K562 (cell line): Measurements from ENCODE around the gene STRIP1. TPM values are rescaled to one million over a fixed set of nuclear protein-coding genes. Genes with fewer than 3 reads are reported as not detected.
A peak's percentile ranks its signal among the peaks of the same experiment; 100 is the strongest.

Experiments used
- BDP1 ChIP-seq: IDR thresholded peaks from 3 replicates; pipeline ENCODE4 v1.6.1; 2011; ENCODE audit not compliant: insufficient read length, insufficient read depth
- CC2D1A ChIP-seq: fragments of 450-650 bp; IDR thresholded peaks from 2 replicates; pipeline ENCODE4 v1.6.1; 2017; ENCODE audit warnings: mild to moderate bottlenecking
- CTBP1 ChIP-seq: fragments of 450-650 bp; IDR thresholded peaks from 2 replicates; pipeline ENCODE4 v1.6.1; 2016; ENCODE audit warnings: borderline replicate concordance
- CTCFL ChIP-seq: IDR thresholded peaks from 2 replicates; pipeline ENCODE4 v1.6.1; 2011; ENCODE audit warnings: borderline replicate concordance, low read depth, mild to moderate bottlenecking, moderate library complexity, low read length; ENCODE audit not compliant: insufficient read depth, poor library complexity, severe bottlenecking
- GABPA ChIP-seq: fragments of 200-800 bp; sonication (Bioruptor generic); conservative IDR thresholded peaks from 2 replicates; pipeline ENCODE4 v1.6.1; 2016; ENCODE audit warnings: low read depth, missing genetic modification characterization, missing compliant biosample characterization
- KLF13 ChIP-seq: fragments of 450-650 bp; IDR thresholded peaks from 2 replicates; pipeline ENCODE4 v1.6.1; 2016; ENCODE audit warnings: missing genetic modification characterization, low read depth, mild to moderate bottlenecking, missing compliant biosample characterization, moderate library complexity, borderline replicate concordance
- L3MBTL2 ChIP-seq: fragments of 450-650 bp; IDR thresholded peaks from 2 replicates; pipeline ENCODE4 v1.6.1; 2016; ENCODE audit warnings: mild to moderate bottlenecking, moderate library complexity
- MTA3 ChIP-seq: fragments of 450-650 bp; formaldehyde crosslinking; IDR thresholded peaks from 2 replicates; pipeline ENCODE4 v1.6.1; 2017; ENCODE audit warnings: mild to moderate bottlenecking, borderline replicate concordance
- NONO ChIP-seq, 2 experiments: fragments of 200-400 bp in 1 of 2; fragments of 450-650 bp in 1 of 2; formaldehyde crosslinking in 1 of 2; IDR thresholded peaks; 2 replicates each; pipeline ENCODE4 v1.6.1; 2017; ENCODE audit warnings: low read depth in 2 of 2, mild to moderate bottlenecking in 2 of 2, moderate library complexity in 2 of 2, low read length in 1 of 2
- RCOR1 ChIP-seq, 2 experiments: IDR thresholded peaks; 2 replicates each; pipeline ENCODE4 v1.6.1; 2012; ENCODE audit warnings: low read depth in 2 of 2, low read length in 2 of 2, borderline replicate concordance in 1 of 2, improper control_type of control experiment in 1 of 2
- SMARCA5 ChIP-seq: fragments of 450-650 bp; IDR thresholded peaks from 2 replicates; pipeline ENCODE4 v1.6.1; 2016
- SMC3 ChIP-seq: conservative IDR thresholded peaks from 2 replicates; pipeline ENCODE4 v1.6.1; 2011; ENCODE audit warnings: low read depth, low read length, improper control_type of control experiment; ENCODE audit not compliant: insufficient read depth
- XRCC5 ChIP-seq: fragments of 200-400 bp; formaldehyde crosslinking; IDR thresholded peaks from 2 replicates; pipeline ENCODE4 v1.6.1; 2017; ENCODE audit warnings: low read depth, mild to moderate bottlenecking, low read length
- ZKSCAN1 ChIP-seq: fragments of 150-350 bp; IDR thresholded peaks from 2 replicates; pipeline ENCODE4 v1.6.1; 2016; ENCODE audit warnings: low read depth, low read length
- ZNF592 ChIP-seq: fragments of 450-650 bp; IDR thresholded peaks from 2 replicates; pipeline ENCODE4 v1.6.1; 2017; ENCODE audit warnings: antibody characterized with exemption, mild to moderate bottlenecking
- polyA plus RNA-seq, 8 experiments: library from polyadenylated mRNA; depleted of rRNA in 4 of 8; stranded (reverse) in 5 of 8; unstranded in 3 of 8; fragments of >200 nt; fragmentation: Nextera tagmentation in 2 of 8; fragmentation: Illumina TruSeq in 1 of 8; extraction: Ambion mirVana in 2 of 8; extraction: Trizol in 1 of 8; gene quantifications; 2 replicates each; pipeline versions ENCODE4 v1.2.1 to v1.2.3, GENCODE V29; 2011 to 2014; ENCODE audit warnings: inconsistent platforms in 1 of 8, missing spikeins in 1 of 8
- total RNA-seq, 7 experiments: library from RNA; depleted of rRNA in 6 of 7; stranded (reverse); fragments of >200 nt in 6 of 7; fragmentation: Illumina TruSeq in 2 of 7; extraction: Trizol in 2 of 7; gene quantifications; 2 replicates each; pipeline versions ENCODE4 v1.2.1 to v1.2.3, GENCODE V29; 2011 to 2021; ENCODE audit warnings: low replicate concordance in 1 of 7
- TF ChIP-seq, protein P1 (sequence below): fragments of 450-650 bp; IDR thresholded peaks from 2 replicates; pipeline ENCODE4 v1.6.1; 2016
- TF ChIP-seq, protein P2 (sequence below): fragments of 450-650 bp; IDR thresholded peaks from 2 replicates; pipeline ENCODE4 v1.6.1; 2016; ENCODE audit warnings: antibody characterized with exemption

The STRIP1 gene
- total and polyA plus RNA-seq, 9 of the 15 experiments (the other 6 are each of a cell fraction or from before 2014, with no cell fraction given) = 9.9 to 42.3 (median 32.0) TPM

DNA sequence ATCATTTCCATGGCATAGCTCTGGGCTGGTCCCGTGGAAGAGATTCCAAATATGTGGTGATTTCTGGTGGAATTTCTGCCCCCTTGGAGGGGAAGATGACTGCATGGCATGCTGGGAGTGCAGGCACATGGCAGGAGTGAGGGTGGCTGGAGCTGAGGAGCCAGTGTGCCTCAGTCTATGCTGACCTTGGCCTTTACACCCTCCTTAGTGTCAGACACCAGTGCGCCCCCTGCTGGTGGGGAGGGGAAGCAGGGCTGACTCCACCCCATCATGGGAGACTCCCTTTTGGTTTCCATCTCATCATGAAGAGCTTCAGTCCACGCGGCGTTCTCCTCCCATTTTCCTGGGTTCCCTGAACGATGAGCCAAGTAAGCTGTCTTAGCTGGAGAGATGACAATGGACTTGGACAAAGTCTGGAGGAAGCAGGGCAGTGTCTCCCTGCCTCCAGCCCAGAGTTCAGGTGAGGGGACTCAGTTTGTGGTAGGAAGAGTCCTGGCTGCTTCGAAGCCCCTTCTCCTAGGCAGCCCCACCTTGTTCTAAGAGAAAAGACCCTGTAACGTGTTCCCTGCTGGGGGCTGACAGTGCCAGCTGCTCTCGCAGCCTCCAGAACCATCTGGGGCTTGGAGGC lies 25.7 kb downstream of the STRIP1 start (continued):
- TF ChIP-seq CTCFL (peak; percentile 98), NONO (IDR thresholded peaks at IDR 0.05; ENCODE audit: low read depth in 2 of 2, low read length in 1 of 2) (0 out of 4 replicates have a peak, but pooled peaks of 1 of the 2 experiments have one; percentile 20), RCOR1 (IDR thresholded peaks at IDR 0.05; ENCODE audit: borderline replicate concordance in 1 of 2, low read depth in 2 of 2, low read length in 2 of 2) (peak in 1 of 2 experiments; percentile 75; a peak in 2 of 4 replicates), CC2D1A (peak; percentile 50; the same call in 1 of the 2 replicates), KLF13 (peak; percentile 54; the same call in 1 of the 2 replicates), MTA3 (0 out of 2 replicates have a peak, but pooled peaks have one; percentile 24), ZNF592 (0 out of 2 replicates have a peak, but pooled peaks have one; percentile 51), XRCC5 (peak; percentile 84), ZKSCAN1 (no peak), SMC3 (peak; percentile 62), L3MBTL2 (peak; percentile 22; the same call in 1 of the 2 replicates), GABPA (tag) (no peak), CTBP1 (peak; percentile 67; the same call in 1 of the 2 replicates), SMARCA5 (no peak), BDP1 (no peak)
- TF ChIP-seq, protein P1, sequence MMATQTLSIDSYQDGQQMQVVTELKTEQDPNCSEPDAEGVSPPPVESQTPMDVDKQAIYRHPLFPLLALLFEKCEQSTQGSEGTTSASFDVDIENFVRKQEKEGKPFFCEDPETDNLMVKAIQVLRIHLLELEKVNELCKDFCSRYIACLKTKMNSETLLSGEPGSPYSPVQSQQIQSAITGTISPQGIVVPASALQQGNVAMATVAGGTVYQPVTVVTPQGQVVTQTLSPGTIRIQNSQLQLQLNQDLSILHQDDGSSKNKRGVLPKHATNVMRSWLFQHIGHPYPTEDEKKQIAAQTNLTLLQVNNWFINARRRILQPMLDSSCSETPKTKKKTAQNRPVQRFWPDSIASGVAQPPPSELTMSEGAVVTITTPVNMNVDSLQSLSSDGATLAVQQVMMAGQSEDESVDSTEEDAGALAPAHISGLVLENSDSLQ = no peak
- TF ChIP-seq, protein P2, sequence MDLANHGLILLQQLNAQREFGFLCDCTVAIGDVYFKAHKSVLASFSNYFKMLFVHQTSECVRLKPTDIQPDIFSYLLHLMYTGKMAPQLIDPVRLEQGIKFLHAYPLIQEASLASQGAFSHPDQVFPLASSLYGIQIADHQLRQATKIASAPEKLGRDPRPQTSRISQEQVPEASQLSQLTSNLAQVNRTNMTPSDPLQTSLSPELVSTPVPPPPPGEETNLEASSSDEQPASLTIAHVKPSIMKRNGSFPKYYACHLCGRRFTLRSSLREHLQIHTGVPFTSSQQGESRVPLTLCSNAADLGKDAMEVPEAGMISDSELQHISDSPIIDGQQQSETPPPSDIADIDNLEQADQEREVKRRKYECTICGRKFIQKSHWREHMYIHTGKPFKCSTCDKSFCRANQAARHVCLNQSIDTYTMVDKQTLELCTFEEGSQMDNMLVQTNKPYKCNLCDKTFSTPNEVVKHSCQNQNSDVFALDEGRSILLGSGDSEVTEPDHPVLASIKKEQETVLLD = 0 out of 2 replicates have a peak, but pooled peaks have one; percentile 19
